GM12878 (cell line): ENCODE data around the gene ABHD17C. TPM values are rescaled to one million over a fixed set of nuclear protein-coding genes. Genes with fewer than 3 reads are reported as not detected.

Source experiments
- ATAC-seq: fragments of 200-7000 bp; cut with Tn5 transposase; 3 replicates; pipeline ENCODE4 v1.9.1; 2020; ENCODE audit warnings: mild to moderate bottlenecking, moderate library complexity
- BruUV-seq: library from RNA; stranded (reverse); fragments of 400-500 nt; replicated peaks from 2 replicates; lab custom pipeline; 2021; lab: Mats Ljungman, UMichigan
- CTCF ChIA-PET: fragments of 300-600 bp; sonication (Branson Sonifier 250); formaldehyde crosslinking; extraction: SDS; loops from one replicate; lab custom pipeline; 2021; ENCODE audit warnings: inconsistent platforms; lab: Yijun Ruan, JAX
- POLR2A ChIA-PET: fragments of 350-600 bp; formaldehyde crosslinking; extraction: SDS; loops from one replicate; lab custom pipeline; 2021; ENCODE audit warnings: inconsistent platforms; lab: Charles Lee
- RAD21 ChIA-PET: fragments of 300-600 bp; sonication (Branson Sonifier 250); formaldehyde crosslinking; loops from one replicate; lab custom pipeline; 2023; ENCODE audit warnings: antibody characterized with exemption; ENCODE audit not compliant: unreplicated experiment; lab: Charles Lee
- SMC1A ChIA-PET: fragments of 300-600 bp; sonication (Branson Sonifier 250); formaldehyde crosslinking; loops from one replicate; lab custom pipeline; 2023; ENCODE audit not compliant: unreplicated experiment, uncharacterized antibody; lab: Charles Lee
- DNase-seq: peaks from one replicate; pipeline ENCODE4 v3.0.0-alpha.2; 2011; ENCODE audit warnings: low read depth, low spot score
- FAIRE-seq: peaks from 3 replicates; lab custom pipeline; 2011; peaks lifted over from hg19 to GRCh38; lab: Jason Lieb, UNC
- H2AFZ ChIP-seq: 2 replicates; pipeline ENCODE4 v1.6.0; 2011; ENCODE audit warnings: low read depth, low read length, control low read depth; ENCODE audit not compliant: control insufficient read depth
- H3K27ac ChIP-seq: 2 replicates; pipeline ENCODE4 v1.5.1; 2011; ENCODE audit warnings: control low read depth; ENCODE audit not compliant: control insufficient read depth, insufficient read depth
- H3K27me3 ChIP-seq, 2 experiments: replicated peaks in 1 of 2; 2 replicates each; pipeline versions ENCODE4 v1.6.0 to v1.6.1; 2011; ENCODE audit warnings: low read length in 1 of 2; ENCODE audit not compliant: control insufficient read depth in 2 of 2, insufficient read depth in 2 of 2
- H3K36me3 ChIP-seq, 2 experiments: 2 replicates each; pipeline ENCODE4 v1.5.1; 2011; ENCODE audit warnings: low read length in 1 of 2; ENCODE audit not compliant: control insufficient read depth in 2 of 2, insufficient read depth in 2 of 2
- H3K4me1 ChIP-seq: 2 replicates; pipeline ENCODE4 v1.6.1; 2011; ENCODE audit warnings: mild to moderate bottlenecking, low read length, moderate library complexity, mixed read lengths; ENCODE audit not compliant: control insufficient read depth, insufficient read depth
- H3K4me2 ChIP-seq: 2 replicates; pipeline ENCODE4 v1.6.0; 2011; ENCODE audit warnings: control low read depth; ENCODE audit not compliant: control insufficient read depth, insufficient read depth
- H3K4me3 ChIP-seq: fragments of 200-600 bp; sonication (generic); 2 replicates; pipeline ENCODE4 v1.5.1; 2016
- H3K79me2 ChIP-seq: 2 replicates; pipeline ENCODE4 v1.6.0; 2011; ENCODE audit warnings: low read length; ENCODE audit not compliant: control insufficient read depth, insufficient read depth
- H3K9ac ChIP-seq: 2 replicates; pipeline ENCODE4 v1.8.0; 2011; ENCODE audit warnings: low read length, control low read depth, mixed read lengths; ENCODE audit not compliant: control insufficient read depth, insufficient read depth
- H3K9me3 ChIP-seq: replicated peaks from 3 replicates; pipeline ENCODE4 v1.5.1; 2011; ENCODE audit warnings: mild to moderate bottlenecking, low read length; ENCODE audit not compliant: control insufficient read depth, insufficient read depth
- H4K20me1 ChIP-seq: 2 replicates; pipeline ENCODE4 v1.6.0; 2011; ENCODE audit not compliant: control insufficient read depth, insufficient read depth
- ATF7 ChIP-seq: fragments of 450-650 bp; IDR thresholded peaks from 2 replicates; pipeline ENCODE4 v1.6.1; 2016; ENCODE audit warnings: low read depth, mild to moderate bottlenecking
- BMI1 ChIP-seq: fragments of 450-650 bp; IDR thresholded peaks from 2 replicates; pipeline ENCODE4 v1.6.1; 2016; ENCODE audit warnings: mild to moderate bottlenecking, moderate library complexity, borderline replicate concordance
- ELK1 ChIP-seq: IDR thresholded peaks from 2 replicates; pipeline ENCODE4 v1.6.1; 2012; ENCODE audit warnings: low read depth, low read length, improper control_type of control experiment
- HSF1 ChIP-seq: fragments of 150-350 bp; IDR thresholded peaks from 2 replicates; pipeline ENCODE4 v1.6.1; 2014; ENCODE audit warnings: mild to moderate bottlenecking, low read depth, low read length
- RFX5 ChIP-seq: IDR thresholded peaks from 2 replicates; pipeline ENCODE4 v1.6.1; 2011; ENCODE audit warnings: low read depth, low read length, improper control_type of control experiment
- SP1 ChIP-seq: IDR thresholded peaks from one replicate; pipeline ENCODE4 v1.6.1; 2011; ENCODE audit warnings: low read depth, low read length
- ZNF207 ChIP-seq: fragments of 450-650 bp; IDR thresholded peaks from 2 replicates; pipeline ENCODE4 v1.6.1; 2014; ENCODE audit warnings: antibody characterized with exemption, mild to moderate bottlenecking, borderline replicate concordance
- ZNF217 ChIP-seq: fragments of 450-650 bp; IDR thresholded peaks from 2 replicates; pipeline ENCODE4 v1.6.1; 2017; ENCODE audit warnings: antibody characterized with exemption, mild to moderate bottlenecking
- ZNF687 ChIP-seq: fragments of 450-650 bp; IDR thresholded peaks from 2 replicates; pipeline ENCODE4 v1.6.1; 2017; ENCODE audit warnings: mild to moderate bottlenecking, moderate library complexity
- WGBS: methylation state at CpG from one replicate; pipeline ENCODE4 v1.1.6; 2016; ENCODE audit warnings: low lambda C conversion rate; ENCODE audit not compliant: insufficient replicate concordance, insufficient coverage; ENCODE audit errors: missing lambda C conversion rate; 5-methylcytosine and 5-hydroxymethylcytosine counted together
- in situ Hi-C: fragments of 300-500 bp; cut with MboI; formaldehyde crosslinking; loops from 9 replicates; pipeline ENCODE4 v1.14.3; 2018; ENCODE audit warnings: mixed read lengths
- intact Hi-C: fragments of 100-400 bp; cut with micrococcal nuclease; formaldehyde crosslinking; loops from one replicate; pipeline ENCODE4 v1.14.2; 2022; ENCODE audit not compliant: unreplicated experiment
- polyA plus RNA-seq, 11 experiments: library from polyadenylated mRNA; depleted of rRNA in 4 of 11; unstranded in 6 of 11; stranded (reverse) in 5 of 11; fragments of >200 nt; fragmentation: Nextera tagmentation in 4 of 11; fragmentation: Illumina TruSeq in 1 of 11; extraction: Ambion mirVana in 4 of 11; extraction: Trizol in 1 of 11; gene quantifications; 1 replicate in 1 of 11; 2 replicates in 10 of 11; pipeline versions ENCODE4 v1.2.1 to v1.2.3, GENCODE V29; 2011 to 2016; ENCODE audit warnings: inconsistent platforms in 2 of 11, missing spikeins in 2 of 11, low read depth in 1 of 11
- total RNA-seq, 4 experiments: library from RNA; depleted of rRNA in 3 of 4; stranded (reverse); fragments of >200 nt in 3 of 4; fragmentation: Illumina TruSeq in 1 of 4; extraction: Trizol in 1 of 4; gene quantifications; 2 replicates each; pipeline versions ENCODE4 v1.2.1 to v1.2.3, GENCODE V29; 2013 to 2021

ABHD17C gene
- total and polyA plus RNA-seq, 10 of the 15 experiments (the other 5 are each of a cell fraction or from before 2014, with no cell fraction given): 0.92 to 11.4 (median 5.5) TPM

GRCh38 chr15:80791004-80791403 lies 95.9 kb downstream of the ABHD17C start (continued):
- no peak for TF ChIP-seq BMI1
- TF ChIP-seq SP1: no peak

GRCh38 chr15:80796407-80796806 lies 101.3 kb downstream of the ABHD17C start:
- H3K4me3 ChIP-seq: no peak overlapping the region
- no peaks in the 10 kb centered on the region for H3K4me1 ChIP-seq
- no peaks in the 10 kb centered on the region for H3K9me3 ChIP-seq
- H2AFZ ChIP-seq: no peak overlapping the region
- intact Hi-C loops: no loop called here
- DNase-seq (no peak), ATAC-seq (no peak), FAIRE-seq (no peak)
- TF ChIP-seq ZNF217: no peak
- TF ChIP-seq ZNF207: no peak
- no peak for TF ChIP-seq HSF1
- no peak for TF ChIP-seq ELK1
- TF ChIP-seq ATF7: no peak
- no peak for TF ChIP-seq ZNF687
- no peak for TF ChIP-seq RFX5
- H3K9ac ChIP-seq: no peak overlapping the region
- CTCF ChIA-PET: no interaction called here
- in situ Hi-C loops: no loop called here
- no peaks in the 10 kb centered on the region for H4K20me1 ChIP-seq
- BruUV-seq: no TSS peak
- RAD21 ChIA-PET: no interaction called here
- peaks cover 0 to 2% of the 10 kb centered on the region in 2 experiments; a peak in 1 of 4 replicates for H3K27me3 ChIP-seq
- WGBS: 27% methylated on average over 5 of the region's 5 CpGs
- no peaks in the 10 kb centered on the region for H3K36me3 ChIP-seq
- no peaks in the 10 kb centered on the region for H3K79me2 ChIP-seq
- H3K4me2 ChIP-seq: no peak overlapping the region
- SMC1A ChIA-PET: no interaction called here
- H3K27ac ChIP-seq: no peak overlapping the region
- POLR2A ChIA-PET: no interaction called here
